ENCODE data around the gene WNK1.

DNA sequence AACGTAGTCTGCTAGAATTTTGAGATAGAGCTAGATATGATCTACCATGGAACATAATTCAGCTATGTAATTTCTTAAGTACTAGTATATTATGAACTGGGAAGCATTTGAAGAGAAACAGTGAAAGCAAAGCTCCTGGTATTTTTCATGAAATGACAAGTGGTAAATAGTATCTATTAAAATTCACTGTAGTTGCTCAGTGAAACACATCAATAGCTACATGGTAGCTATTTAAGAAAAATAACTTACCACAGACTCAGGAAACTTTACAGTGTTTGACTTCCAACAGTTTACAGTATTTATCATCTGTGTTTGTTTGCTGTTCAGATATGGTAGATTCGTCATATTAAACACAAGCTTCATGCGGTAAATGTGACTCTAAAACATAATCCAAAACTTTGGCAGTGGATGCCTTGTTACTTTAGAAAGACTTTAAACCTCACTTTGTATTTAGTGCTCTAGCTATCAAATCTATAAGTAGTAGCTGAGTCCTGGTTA, 25.2 kb downstream of the WNK1 start:
- TF ChIP-seq, protein P1, sequence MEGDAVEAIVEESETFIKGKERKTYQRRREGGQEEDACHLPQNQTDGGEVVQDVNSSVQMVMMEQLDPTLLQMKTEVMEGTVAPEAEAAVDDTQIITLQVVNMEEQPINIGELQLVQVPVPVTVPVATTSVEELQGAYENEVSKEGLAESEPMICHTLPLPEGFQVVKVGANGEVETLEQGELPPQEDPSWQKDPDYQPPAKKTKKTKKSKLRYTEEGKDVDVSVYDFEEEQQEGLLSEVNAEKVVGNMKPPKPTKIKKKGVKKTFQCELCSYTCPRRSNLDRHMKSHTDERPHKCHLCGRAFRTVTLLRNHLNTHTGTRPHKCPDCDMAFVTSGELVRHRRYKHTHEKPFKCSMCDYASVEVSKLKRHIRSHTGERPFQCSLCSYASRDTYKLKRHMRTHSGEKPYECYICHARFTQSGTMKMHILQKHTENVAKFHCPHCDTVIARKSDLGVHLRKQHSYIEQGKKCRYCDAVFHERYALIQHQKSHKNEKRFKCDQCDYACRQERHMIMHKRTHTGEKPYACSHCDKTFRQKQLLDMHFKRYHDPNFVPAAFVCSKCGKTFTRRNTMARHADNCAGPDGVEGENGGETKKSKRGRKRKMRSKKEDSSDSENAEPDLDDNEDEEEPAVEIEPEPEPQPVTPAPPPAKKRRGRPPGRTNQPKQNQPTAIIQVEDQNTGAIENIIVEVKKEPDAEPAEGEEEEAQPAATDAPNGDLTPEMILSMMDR (IDR thresholded peaks at IDR 0.05) = no peak
- TF ChIP-seq POLR2A (IDR thresholded peaks at IDR 0.05) = no peak
